ENCODE results near the gene PRPF8. TPM values are rescaled to one million over a fixed set of nuclear protein-coding genes. Genes with fewer than 3 reads are reported as not detected.

The PRPF8 gene
- total and polyA plus RNA-seq, 7 donors, result 25.9 to 155 (median 115) TPM

- DNase-seq, result peak; percentile 80
- 1 to 3% methylated on average over 45 of the region's 45 CpGs for WGBS, 2 donors
- intact Hi-C loops (cut with DNase I), result loop anchor here (1.0 to 10.0 kb wide), 2 partner anchors 55 to 265 kb away; no protein-coding TSS in a partner anchor
- peak overlapping the region; percentile 57 to 74 (median 66) for H3K4me3 ChIP-seq
- no peaks in the 10 kb centered on the region for H3K36me3 ChIP-seq
- H3K9me3 ChIP-seq, result no peaks in the 10 kb centered on the region
- H3K27me3 ChIP-seq, result no peaks in the 10 kb centered on the region
- TF ChIP-seq EP300 (IDR thresholded peaks at IDR 0.05), result no peak
- TF ChIP-seq CTCF (IDR thresholded peaks at IDR 0.05), result peak; percentile 18 to 64 (median 54)
- peaks cover 0 to 30% (median 20%) of the 10 kb centered on the region in 4 donors for H3K4me1 ChIP-seq
- peak overlapping the region; percentile 86 to 97 (median 94) for H3K27ac ChIP-seq
Observed at GRCh38 chr17:1629504-1630310, 55.0 kb downstream of the PRPF8 start.

- WGBS, 2 donors, result 1% methylated on average over 77 of the region's 77 CpGs
- Histone ChIP-seq H3K27ac (peak overlapping the region; percentile 86 to 97 (median 94)), H3K27me3 (no peaks in the 10 kb centered on the region), H3K4me1 (peaks cover 0 to 30% (median 20%) of the 10 kb centered on the region in 4 donors), H3K4me3 (peak overlapping the region; percentile 57 to 74 (median 66)), H3K9me3 (no peaks in the 10 kb centered on the region), H3K36me3 (no peaks in the 10 kb centered on the region)
- intact Hi-C loops (cut with DNase I), result loop anchor here (1.0 to 10.0 kb wide), 2 partner anchors 55 to 264 kb away; no protein-coding TSS in a partner anchor
- DNase-seq, result peak; percentile 97
- peak in 1 of 2 donors; percentile 43 for TF ChIP-seq POLR2A (IDR thresholded peaks at IDR 0.05)
- peak in 1 of 4 experiments; percentile 50 for TF ChIP-seq CTCF (IDR thresholded peaks at IDR 0.05)
- peak in 1 of 4 donors; percentile 18 for TF ChIP-seq EP300 (IDR thresholded peaks at IDR 0.05)
- TF ChIP-seq POLR2AphosphoS5 (IDR thresholded peaks at IDR 0.05), result peak; percentile 36 to 66 (median 48)
Observed at GRCh38 chr17:1628856-1629503, 55.7 kb downstream of the PRPF8 start.

GRCh38 chr17:1627982-1628855, 56.4 kb downstream of the PRPF8 start, which contains the start of gene SLC43A2:
Gene SLC43A2, minus strand, starts transcription at chr17:1628834. Its CDS starts 960 bp downstream, at chr17:1627874.
- Histone ChIP-seq H3K27ac (peak within 1 kb of the TSS; percentile 86 to 97 (median 94)), H3K9me3 (no peaks in the 10 kb centered on the region), H3K36me3 (no peaks in the 10 kb centered on the region), H3K4me3 (peak within 1 kb of the TSS; percentile 57 to 74 (median 66)), H3K4me1 (peaks cover 0 to 30% (median 20%) of the 10 kb centered on the region in 4 donors), H3K27me3 (no peaks in the 10 kb centered on the region)
- WGBS, 2 donors, result 0 to 1% methylated on average over 95 of the region's 95 CpGs
- DNase-seq, result peak; percentile 87
- TF ChIP-seq CTCF (IDR thresholded peaks at IDR 0.05), result no peak
- TF ChIP-seq POLR2AphosphoS5 (IDR thresholded peaks at IDR 0.05), result no peak
- TF ChIP-seq POLR2A (IDR thresholded peaks at IDR 0.05), result no peak
- no peak for TF ChIP-seq EP300 (IDR thresholded peaks at IDR 0.05)
- intact Hi-C loops (cut with DNase I), result loop anchor here (10.0 kb wide), 1 partner anchor 263 kb away; no protein-coding TSS in a partner anchor
